NOMO-1 treated with DMSO at 0.1 percent for 48 hours (cell line): ENCODE data around the gene NUTM2G.
"Not testable (repeated sequence)": the region's sequence is repeated elsewhere in the genome, so short reads cannot be mapped to it uniquely, and the experiment has no call there.

ENCODE experiments used
- DNase-seq: peaks from one replicate; lab custom pipeline; 2025; ENCODE audit not compliant: unreplicated experiment; lab: John Stamatoyannopoulos, UW

Gene NUTM2G

GRCh38 chr9:96928543-96928942, at the start of gene NUTM2G:
Gene NUTM2G, plus strand, starts transcription at chr9:96928843. Its CDS starts 182 bp downstream, at chr9:96929025.
- not testable (repeated sequence) for DNase-seq

GRCh38 chr9:96883922-96884321, 44.7 kb upstream of the NUTM2G start:
- no peak for DNase-seq

GRCh38 chr9:96884443-96884842, 44.2 kb upstream of the NUTM2G start:
- no peak for DNase-seq

- no peak for DNase-seq
Measured at GRCh38 chr9:96885424-96885823, 43.2 kb upstream of the NUTM2G start.

- DNase-seq: no peak
Measured at GRCh38 chr9:96888591-96888990, 40.1 kb upstream of the NUTM2G start.

GRCh38 chr9:96892131-96892530, 36.5 kb upstream of the NUTM2G start:
- no peak for DNase-seq

- not testable (repeated sequence) for DNase-seq
Measured at GRCh38 chr9:96900010-96900409, 28.6 kb upstream of the NUTM2G start.

GRCh38 chr9:96904947-96905722, 23.5 kb upstream of the NUTM2G start:
- not testable (repeated sequence) for DNase-seq

- not testable (repeated sequence) for DNase-seq
Measured at GRCh38 chr9:96908479-96908878, 20.2 kb upstream of the NUTM2G start.

GRCh38 chr9:96915539-96915938, 13.1 kb upstream of the NUTM2G start:
- not testable (repeated sequence) for DNase-seq

GRCh38 chr9:96916531-96916930, 12.1 kb upstream of the NUTM2G start:
- not testable (repeated sequence) for DNase-seq

GRCh38 chr9:96918550-96918949, 10.1 kb upstream of the NUTM2G start:
- not testable (repeated sequence) for DNase-seq

GRCh38 chr9:96920803-96921202, 7.8 kb upstream of the NUTM2G start:
- not testable (repeated sequence) for DNase-seq

GRCh38 chr9:96925587-96925986, 3.1 kb upstream of the NUTM2G start:
- not testable (repeated sequence) for DNase-seq

GRCh38 chr9:96931665-96932064, 3.0 kb downstream of the NUTM2G start:
- DNase-seq: not testable (repeated sequence)

GRCh38 chr9:96934097-96934496, 5.5 kb downstream of the NUTM2G start:
- DNase-seq: not testable (repeated sequence)

GRCh38 chr9:96934706-96935105, 6.1 kb downstream of the NUTM2G start:
- not testable (repeated sequence) for DNase-seq

GRCh38 chr9:96935401-96935800, 6.8 kb downstream of the NUTM2G start:
- not testable (repeated sequence) for DNase-seq

- not testable (repeated sequence) for DNase-seq
Measured at GRCh38 chr9:96937442-96937841, 8.8 kb downstream of the NUTM2G start.

GRCh38 chr9:96938957-96939665, 10.5 kb downstream of the NUTM2G start:
- not testable (repeated sequence) for DNase-seq

GRCh38 chr9:96940982-96941381, 12.3 kb downstream of the NUTM2G start:
- DNase-seq: not testable (repeated sequence)

- DNase-seq: not testable (repeated sequence)
Measured at GRCh38 chr9:96941628-96942027, 13.0 kb downstream of the NUTM2G start.
